ENCODE data around the gene PDE4B.
"Not testable (repeated sequence)": the region's sequence is repeated elsewhere in the genome, so short reads cannot be mapped to it uniquely, and the experiment has no call there.

Gene PDE4B

GRCh38 chr1:66132324-66132723 lies 339.6 kb downstream of the PDE4B start:
- Histone ChIP-seq H3K4me1 (ENCODE audit: control insufficient read depth, insufficient read depth, low read length) (no peaks in the 10 kb centered on the region), H3K27me3 (ENCODE audit: control insufficient read depth, insufficient read depth, low read length, poor library complexity, severe bottlenecking) (no peaks in the 10 kb centered on the region), H3K4me3 (ENCODE audit: insufficient read depth, low read depth, low read length) (no peak overlapping the region), H3K36me3 (ENCODE audit: control insufficient read depth, insufficient read depth, low read length) (no peaks in the 10 kb centered on the region), H3K27ac (ENCODE audit: insufficient read depth, low read depth, low read length, poor library complexity, severe bottlenecking) (no peak overlapping the region), H3K9me3 (ENCODE audit: control insufficient read depth, low read length) (no peaks in the 10 kb centered on the region)
- 88 to 94% methylated on average over 3 to 5 of the region's 5 CpGs for WGBS, 2 experiments

DNA sequence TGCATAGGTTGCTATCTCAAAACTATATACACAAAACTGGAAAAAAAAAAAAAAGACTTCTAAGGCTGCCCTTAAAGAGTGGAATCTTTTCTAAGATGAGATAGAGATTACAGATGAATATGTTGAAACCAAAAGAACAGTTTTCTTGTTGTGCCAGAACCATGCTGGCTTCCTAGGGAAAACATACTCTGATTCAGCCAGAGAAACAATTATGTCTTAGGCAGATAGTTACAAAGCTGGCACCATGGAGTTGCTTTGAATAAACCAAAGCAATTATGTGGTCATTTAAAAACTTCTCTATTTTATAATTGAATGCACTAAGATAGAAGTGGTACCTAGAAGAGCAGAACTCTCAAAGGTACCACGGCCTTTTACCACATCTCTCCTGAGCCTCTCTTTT lies 341.3 kb downstream of the PDE4B start:
- no peaks in the 10 kb centered on the region for H3K9me3 ChIP-seq (ENCODE audit: control insufficient read depth, low read length)
- H3K27ac ChIP-seq (ENCODE audit: insufficient read depth, low read depth, low read length, poor library complexity, severe bottlenecking) = no peak overlapping the region
- WGBS, 2 experiments = 79% methylated on average over 1 of the region's 1 CpG; no CpG with 5 or more reads in 1 of the 2 experiments
- no peaks in the 10 kb centered on the region for H3K4me1 ChIP-seq (ENCODE audit: control insufficient read depth, insufficient read depth, low read length)
- no peaks in the 10 kb centered on the region for H3K36me3 ChIP-seq (ENCODE audit: control insufficient read depth, insufficient read depth, low read length)
- H3K27me3 ChIP-seq (ENCODE audit: control insufficient read depth, insufficient read depth, low read length, poor library complexity, severe bottlenecking) = no peaks in the 10 kb centered on the region
- H3K4me3 ChIP-seq (ENCODE audit: insufficient read depth, low read depth, low read length) = no peak overlapping the region

- no peak overlapping the region for H3K27ac ChIP-seq (ENCODE audit: insufficient read depth, low read depth, low read length, poor library complexity, severe bottlenecking)
These were observed 342.5 kb downstream of the PDE4B start for GRCh38 chr1:66135161-66135560.

GRCh38 chr1:66136423-66136822 lies 343.7 kb downstream of the PDE4B start:
- H3K9me3 ChIP-seq (ENCODE audit: control insufficient read depth, low read length); H3K4me1 ChIP-seq (ENCODE audit: control insufficient read depth, insufficient read depth, low read length); H3K27ac ChIP-seq (ENCODE audit: insufficient read depth, low read depth, low read length, poor library complexity, severe bottlenecking); H3K4me3 ChIP-seq (ENCODE audit: insufficient read depth, low read depth, low read length); H3K36me3 ChIP-seq (ENCODE audit: control insufficient read depth, insufficient read depth, low read length); H3K27me3 ChIP-seq (ENCODE audit: control insufficient read depth, insufficient read depth, low read length, poor library complexity, severe bottlenecking): not testable (repeated sequence)
- 81 to 86% methylated on average over 3 to 4 of the region's 4 CpGs for WGBS, 2 experiments

More at GRCh38 chr1:66135161-66135560, 342.5 kb downstream of the PDE4B start:
- 92 to 97% methylated on average over 2 of the region's 2 CpGs for WGBS, 2 experiments
- no peaks in the 10 kb centered on the region for H3K9me3 ChIP-seq (ENCODE audit: control insufficient read depth, low read length)
- H3K36me3 ChIP-seq (ENCODE audit: control insufficient read depth, insufficient read depth, low read length) = no peaks in the 10 kb centered on the region
- H3K4me1 ChIP-seq (ENCODE audit: control insufficient read depth, insufficient read depth, low read length) = no peaks in the 10 kb centered on the region
- H3K4me3 ChIP-seq (ENCODE audit: insufficient read depth, low read depth, low read length) = no peak overlapping the region
- no peaks in the 10 kb centered on the region for H3K27me3 ChIP-seq (ENCODE audit: control insufficient read depth, insufficient read depth, low read length, poor library complexity, severe bottlenecking)

DNA sequence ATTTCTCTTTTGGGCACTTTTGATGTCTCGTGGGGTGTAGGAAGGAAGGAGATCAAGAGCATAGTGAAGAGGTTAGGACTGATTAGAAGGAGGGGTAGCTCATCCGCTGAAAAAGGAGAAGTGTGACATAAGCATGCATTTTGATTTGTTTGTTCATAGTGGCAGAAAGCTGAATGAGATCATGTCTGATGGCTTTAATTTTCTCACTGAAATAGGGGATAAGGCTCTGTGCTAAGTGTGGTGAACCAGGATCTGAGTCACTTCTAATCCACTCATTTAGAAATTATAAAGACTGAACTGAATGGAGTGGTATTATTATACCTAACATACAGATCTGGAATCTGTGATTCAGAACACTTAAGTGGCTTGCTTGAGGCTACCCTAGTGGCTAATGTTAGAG lies 344.5 kb downstream of the PDE4B start:
- no peaks in the 10 kb centered on the region for H3K9me3 ChIP-seq (ENCODE audit: control insufficient read depth, low read length)
- WGBS, 2 experiments = 89 to 92% methylated on average over 2 of the region's 2 CpGs
- no peaks in the 10 kb centered on the region for H3K27me3 ChIP-seq (ENCODE audit: control insufficient read depth, insufficient read depth, low read length, poor library complexity, severe bottlenecking)
- no peak overlapping the region for H3K27ac ChIP-seq (ENCODE audit: insufficient read depth, low read depth, low read length, poor library complexity, severe bottlenecking)
- no peaks in the 10 kb centered on the region for H3K36me3 ChIP-seq (ENCODE audit: control insufficient read depth, insufficient read depth, low read length)
- no peak overlapping the region for H3K4me3 ChIP-seq (ENCODE audit: insufficient read depth, low read depth, low read length)
- no peaks in the 10 kb centered on the region for H3K4me1 ChIP-seq (ENCODE audit: control insufficient read depth, insufficient read depth, low read length)

GRCh38 chr1:66138613-66139012 lies 345.9 kb downstream of the PDE4B start:
- Histone ChIP-seq H3K4me1 (ENCODE audit: control insufficient read depth, insufficient read depth, low read length) (no peaks in the 10 kb centered on the region), H3K4me3 (ENCODE audit: insufficient read depth, low read depth, low read length) (no peak overlapping the region), H3K36me3 (ENCODE audit: control insufficient read depth, insufficient read depth, low read length) (no peaks in the 10 kb centered on the region), H3K27me3 (ENCODE audit: control insufficient read depth, insufficient read depth, low read length, poor library complexity, severe bottlenecking) (no peaks in the 10 kb centered on the region), H3K27ac (ENCODE audit: insufficient read depth, low read depth, low read length, poor library complexity, severe bottlenecking) (no peak overlapping the region), H3K9me3 (ENCODE audit: control insufficient read depth, low read length) (no peaks in the 10 kb centered on the region)

DNA sequence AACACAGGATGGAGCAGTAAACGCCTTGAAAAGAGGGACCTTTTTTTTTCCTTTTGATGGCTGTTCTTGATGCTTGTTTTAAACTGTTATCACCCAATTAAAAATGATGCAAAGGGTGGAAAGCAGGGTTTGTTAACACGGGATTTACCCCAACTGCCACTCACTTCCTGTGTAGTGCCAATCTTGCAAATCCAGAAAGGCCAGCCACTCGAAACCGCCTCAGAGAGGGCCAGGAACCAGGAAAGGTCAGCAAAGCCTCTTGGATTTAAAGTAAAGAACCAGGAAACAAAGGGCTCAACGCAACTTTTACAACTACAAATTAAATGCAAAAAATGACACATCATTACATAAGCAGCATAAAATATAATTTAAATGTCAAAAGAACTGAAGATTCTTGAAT lies 347.4 kb downstream of the PDE4B start:
- Histone ChIP-seq H3K9me3 (ENCODE audit: control insufficient read depth, low read length) (no peaks in the 10 kb centered on the region), H3K36me3 (ENCODE audit: control insufficient read depth, insufficient read depth, low read length) (no peaks in the 10 kb centered on the region), H3K4me3 (ENCODE audit: insufficient read depth, low read depth, low read length) (no peak overlapping the region), H3K27ac (ENCODE audit: insufficient read depth, low read depth, low read length, poor library complexity, severe bottlenecking) (no peak overlapping the region), H3K27me3 (ENCODE audit: control insufficient read depth, insufficient read depth, low read length, poor library complexity, severe bottlenecking) (no peaks in the 10 kb centered on the region), H3K4me1 (ENCODE audit: control insufficient read depth, insufficient read depth, low read length) (no peaks in the 10 kb centered on the region)
- 87% methylated on average over 4 of the region's 5 CpGs for WGBS, 2 experiments

DNA sequence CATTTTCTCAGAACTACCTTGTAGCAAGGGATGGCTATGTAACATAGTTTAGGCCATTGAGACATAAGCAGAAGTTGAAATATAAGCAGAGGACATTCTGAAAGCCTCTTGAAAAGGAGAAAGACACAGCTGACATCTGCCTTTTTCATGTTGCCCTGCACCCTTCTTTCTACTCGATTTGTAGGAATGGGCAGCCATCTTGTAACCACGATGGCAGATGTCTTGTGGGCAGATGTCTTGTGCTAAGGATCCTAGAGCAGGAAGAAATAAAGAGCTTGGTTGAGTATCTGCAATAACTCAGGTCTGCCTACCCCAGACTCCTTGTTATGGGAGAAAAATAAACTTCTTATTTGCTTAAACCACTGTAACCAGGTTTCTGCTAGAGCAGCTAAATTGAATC lies 351.0 kb downstream of the PDE4B start:
- Histone ChIP-seq H3K9me3 (ENCODE audit: control insufficient read depth, low read length) (no peaks in the 10 kb centered on the region), H3K27ac (ENCODE audit: insufficient read depth, low read depth, low read length, poor library complexity, severe bottlenecking) (no peak overlapping the region), H3K4me3 (ENCODE audit: insufficient read depth, low read depth, low read length) (no peak overlapping the region), H3K27me3 (ENCODE audit: control insufficient read depth, insufficient read depth, low read length, poor library complexity, severe bottlenecking) (no peaks in the 10 kb centered on the region), H3K36me3 (ENCODE audit: control insufficient read depth, insufficient read depth, low read length) (no peaks in the 10 kb centered on the region), H3K4me1 (ENCODE audit: control insufficient read depth, insufficient read depth, low read length) (no peaks in the 10 kb centered on the region)
- 48 to 50% methylated on average over 2 of the region's 2 CpGs for WGBS, 2 experiments

DNA sequence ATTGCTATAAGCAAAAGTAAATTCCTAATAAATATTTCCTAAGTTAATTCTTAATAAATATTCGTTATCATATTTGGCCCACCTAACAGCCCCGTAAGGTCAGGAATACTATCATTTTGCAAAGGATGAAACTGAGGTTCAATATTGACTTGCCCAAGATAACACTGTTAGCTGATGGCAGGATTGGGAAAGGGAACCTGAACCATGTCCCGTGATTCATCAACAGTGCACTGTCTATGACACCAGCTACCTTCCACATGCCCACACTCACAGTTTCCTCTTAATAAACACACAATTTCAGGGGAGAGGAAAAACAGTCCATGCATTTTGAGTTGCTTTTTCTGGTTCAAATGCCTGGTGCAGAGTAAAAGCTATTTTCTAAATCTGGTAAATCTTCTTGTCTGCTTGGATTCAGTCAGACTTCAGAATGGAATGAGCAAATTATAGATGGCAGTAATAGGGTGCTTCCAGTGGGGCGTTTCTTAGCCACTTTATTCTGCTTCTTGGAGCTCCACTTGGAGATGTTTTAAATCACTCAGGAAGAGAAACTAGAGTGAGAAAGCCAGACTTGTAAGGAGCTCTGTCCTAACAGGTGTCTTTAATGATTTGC lies 354.6 kb downstream of the PDE4B start:
- 93 to 100% methylated on average over 3 to 4 of the region's 4 CpGs for WGBS, 2 experiments
- Histone ChIP-seq H3K4me1 (ENCODE audit: control insufficient read depth, insufficient read depth, low read length) (no peaks in the 10 kb centered on the region), H3K27ac (ENCODE audit: insufficient read depth, low read depth, low read length, poor library complexity, severe bottlenecking) (no peak overlapping the region), H3K4me3 (ENCODE audit: insufficient read depth, low read depth, low read length) (no peak overlapping the region), H3K27me3 (ENCODE audit: control insufficient read depth, insufficient read depth, low read length, poor library complexity, severe bottlenecking) (no peaks in the 10 kb centered on the region), H3K9me3 (ENCODE audit: control insufficient read depth, low read length) (no peaks in the 10 kb centered on the region), H3K36me3 (ENCODE audit: control insufficient read depth, insufficient read depth, low read length) (no peaks in the 10 kb centered on the region)

- Histone ChIP-seq H3K36me3 (ENCODE audit: control insufficient read depth, insufficient read depth, low read length) (no peaks in the 10 kb centered on the region), H3K4me3 (ENCODE audit: insufficient read depth, low read depth, low read length) (no peak overlapping the region), H3K27me3 (ENCODE audit: control insufficient read depth, insufficient read depth, low read length, poor library complexity, severe bottlenecking) (no peaks in the 10 kb centered on the region), H3K9me3 (ENCODE audit: control insufficient read depth, low read length) (no peaks in the 10 kb centered on the region), H3K27ac (ENCODE audit: insufficient read depth, low read depth, low read length, poor library complexity, severe bottlenecking) (no peak overlapping the region), H3K4me1 (ENCODE audit: control insufficient read depth, insufficient read depth, low read length) (no peaks in the 10 kb centered on the region)
These were observed 359.3 kb downstream of the PDE4B start for GRCh38 chr1:66152034-66152433.

- Histone ChIP-seq H3K36me3 (ENCODE audit: control insufficient read depth, insufficient read depth, low read length) (no peaks in the 10 kb centered on the region), H3K27me3 (ENCODE audit: control insufficient read depth, insufficient read depth, low read length, poor library complexity, severe bottlenecking) (no peaks in the 10 kb centered on the region), H3K9me3 (ENCODE audit: control insufficient read depth, low read length) (no peaks in the 10 kb centered on the region), H3K4me1 (ENCODE audit: control insufficient read depth, insufficient read depth, low read length) (no peaks in the 10 kb centered on the region), H3K27ac (ENCODE audit: insufficient read depth, low read depth, low read length, poor library complexity, severe bottlenecking) (no peak overlapping the region), H3K4me3 (ENCODE audit: insufficient read depth, low read depth, low read length) (no peak overlapping the region)
- WGBS, 2 experiments = 91 to 93% methylated on average over 3 of the region's 3 CpGs
These were observed 361.7 kb downstream of the PDE4B start for GRCh38 chr1:66154394-66154793.
